ENCODE data around the gene TUBA4B.
A peak's percentile ranks its signal among the peaks of the same experiment; 100 is the strongest.

The TUBA4B gene

GRCh38 chr2:219274361-219274921 is 21.4 kb downstream of the TUBA4B start:
- peak; percentile 68 for TF ChIP-seq NFIC (IDR thresholded peaks at IDR 0.05)
- TF ChIP-seq, protein P1, sequence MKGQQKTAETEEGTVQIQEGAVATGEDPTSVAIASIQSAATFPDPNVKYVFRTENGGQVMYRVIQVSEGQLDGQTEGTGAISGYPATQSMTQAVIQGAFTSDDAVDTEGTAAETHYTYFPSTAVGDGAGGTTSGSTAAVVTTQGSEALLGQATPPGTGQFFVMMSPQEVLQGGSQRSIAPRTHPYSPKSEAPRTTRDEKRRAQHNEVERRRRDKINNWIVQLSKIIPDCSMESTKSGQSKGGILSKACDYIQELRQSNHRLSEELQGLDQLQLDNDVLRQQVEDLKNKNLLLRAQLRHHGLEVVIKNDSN (IDR thresholded peaks at IDR 0.05): no peak
- no peak for TF ChIP-seq YY1 (IDR thresholded peaks at IDR 0.05; ENCODE audit: low read depth)
- peak; percentile 91 for TF ChIP-seq TEAD4 (IDR thresholded peaks at IDR 0.05)
- TF ChIP-seq EGR1 (IDR thresholded peaks at IDR 0.05): no peak
- TF ChIP-seq ZBTB7A (IDR thresholded peaks at IDR 0.05; ENCODE audit: low read depth): no peak
- no peak for TF ChIP-seq CREB1 (IDR thresholded peaks at IDR 0.05; ENCODE audit: low read depth)
- TF ChIP-seq REST (IDR thresholded peaks at IDR 0.05; ENCODE audit: low read depth): no peak; the same call in 1 of the 2 replicates
- TF ChIP-seq MAX (IDR thresholded peaks at IDR 0.05): peak; percentile 47; the same call in 1 of the 2 replicates
- no peak; the same call in 1 of the 2 replicates for TF ChIP-seq RAD21 (IDR thresholded peaks at IDR 0.05; ENCODE audit: low read depth)
- peak; percentile 79 for TF ChIP-seq TCF12 (IDR thresholded peaks at IDR 0.05; ENCODE audit: low read depth)
- TF ChIP-seq EP300 (IDR thresholded peaks at IDR 0.05; ENCODE audit: borderline replicate concordance): peak; percentile 90
- no peak for TF ChIP-seq TAF1 (IDR thresholded peaks at IDR 0.05; ENCODE audit: low read depth)
- TF ChIP-seq CEBPB (IDR thresholded peaks at IDR 0.05): peak; percentile 2; the same call in 1 of the 2 replicates
- peak; percentile 64 for TF ChIP-seq FOXM1 (IDR thresholded peaks at IDR 0.05; ENCODE audit: borderline replicate concordance, low read depth)

DNA sequence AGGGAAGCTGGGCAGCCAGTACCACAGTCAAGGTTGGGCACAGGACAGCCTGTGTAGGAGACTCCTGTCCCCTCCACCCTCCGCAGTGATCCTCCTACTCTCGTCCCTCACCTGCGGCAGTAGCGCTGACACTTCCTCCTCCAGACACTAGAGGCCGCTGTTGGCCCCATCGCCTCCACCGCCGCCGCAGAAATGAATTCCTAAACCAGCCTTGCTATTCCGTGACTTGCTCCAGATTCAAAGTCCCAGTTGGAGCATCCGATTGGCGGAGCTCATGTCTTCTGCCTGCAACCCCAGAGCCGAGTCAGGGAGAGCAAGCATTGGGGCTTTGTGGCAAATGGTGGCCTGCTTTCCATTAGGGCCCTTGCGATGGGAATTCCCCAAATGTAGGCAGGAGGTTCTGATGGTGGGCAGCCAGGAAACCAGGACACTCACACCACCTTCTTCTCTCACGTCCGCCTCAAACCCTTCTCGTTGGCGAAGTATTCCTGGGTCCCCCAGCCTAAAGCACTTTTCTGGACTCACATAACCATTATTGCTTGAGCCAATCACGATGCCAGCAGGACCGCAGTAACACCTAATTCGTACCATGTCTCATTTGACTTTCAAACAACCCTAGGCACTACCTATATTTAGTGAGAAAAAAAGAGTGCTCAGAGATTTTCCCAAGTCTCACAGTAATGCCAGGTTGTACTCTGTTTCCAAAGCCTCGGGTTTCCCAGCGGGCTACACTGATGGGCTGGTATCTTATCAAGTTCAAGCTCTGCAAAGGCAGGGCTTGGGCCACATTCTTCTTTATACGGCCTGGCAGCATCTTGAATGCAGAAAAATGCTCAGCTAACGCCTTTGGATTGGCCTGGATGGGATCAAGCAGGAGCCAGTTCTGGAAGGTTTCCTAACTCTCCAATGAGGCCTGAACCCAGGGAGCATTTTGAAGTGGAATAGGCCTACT is 24.9 kb downstream of the TUBA4B start:
- TF ChIP-seq TAF1 (IDR thresholded peaks at IDR 0.05; ENCODE audit: low read depth) (no peak), CEBPB (IDR thresholded peaks at IDR 0.05) (no peak), EGR1 (IDR thresholded peaks at IDR 0.05) (no peak), NFIC (IDR thresholded peaks at IDR 0.05) (no peak), MAX (IDR thresholded peaks at IDR 0.05) (no peak), YY1 (IDR thresholded peaks at IDR 0.05; ENCODE audit: low read depth) (no peak), REST (IDR thresholded peaks at IDR 0.05; ENCODE audit: low read depth) (no peak), RAD21 (IDR thresholded peaks at IDR 0.05; ENCODE audit: low read depth) (peak; percentile 82), EP300 (IDR thresholded peaks at IDR 0.05; ENCODE audit: borderline replicate concordance) (0 out of 2 replicates have a peak, but pooled peaks have one; percentile 20)

DNA sequence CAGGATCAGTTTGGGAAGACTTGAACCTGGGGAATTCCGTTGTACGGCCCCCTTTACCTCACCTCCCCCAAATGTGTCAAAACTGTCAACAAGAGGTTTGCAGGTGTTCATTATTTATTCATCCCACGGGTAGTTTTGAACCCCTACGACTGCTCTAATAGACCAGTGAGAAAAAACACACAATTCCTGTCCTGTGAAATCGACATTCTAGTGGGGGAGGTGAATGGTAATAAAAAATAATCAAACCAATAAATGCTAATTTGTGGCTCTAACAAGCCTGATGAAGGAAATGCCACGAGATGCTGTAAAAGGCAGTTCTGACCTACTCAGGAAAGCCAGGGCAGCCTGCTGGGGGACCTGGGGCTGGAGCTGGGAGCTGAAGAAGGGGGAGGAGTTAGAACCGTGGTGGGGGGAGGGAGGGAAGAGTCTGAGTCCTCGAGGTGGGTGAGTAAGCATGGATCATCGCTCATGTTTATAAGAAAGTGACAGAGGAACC is 25.7 kb downstream of the TUBA4B start:
- TF ChIP-seq EGR1 (IDR thresholded peaks at IDR 0.05): no peak
- TF ChIP-seq NFIC (IDR thresholded peaks at IDR 0.05): no peak
- TF ChIP-seq REST (IDR thresholded peaks at IDR 0.05; ENCODE audit: low read depth): no peak
- no peak for TF ChIP-seq CEBPB (IDR thresholded peaks at IDR 0.05)
- no peak for TF ChIP-seq FOXM1 (IDR thresholded peaks at IDR 0.05; ENCODE audit: borderline replicate concordance, low read depth)
- no peak for TF ChIP-seq TAF1 (IDR thresholded peaks at IDR 0.05; ENCODE audit: low read depth)
- TF ChIP-seq, protein P1 (IDR thresholded peaks at IDR 0.05): no peak
- TF ChIP-seq EP300 (IDR thresholded peaks at IDR 0.05; ENCODE audit: borderline replicate concordance): no peak
- no peak for TF ChIP-seq TEAD4 (IDR thresholded peaks at IDR 0.05)
- no peak for TF ChIP-seq YY1 (IDR thresholded peaks at IDR 0.05; ENCODE audit: low read depth)
- no peak for TF ChIP-seq CREB1 (IDR thresholded peaks at IDR 0.05; ENCODE audit: low read depth)
- TF ChIP-seq RAD21 (IDR thresholded peaks at IDR 0.05; ENCODE audit: low read depth): no peak
- TF ChIP-seq TCF12 (IDR thresholded peaks at IDR 0.05; ENCODE audit: low read depth): no peak
- no peak for TF ChIP-seq MAX (IDR thresholded peaks at IDR 0.05)

Data from Ishikawa (cell line).